ENCODE data around the gene KLK12.

KLK12 gene, protein sequence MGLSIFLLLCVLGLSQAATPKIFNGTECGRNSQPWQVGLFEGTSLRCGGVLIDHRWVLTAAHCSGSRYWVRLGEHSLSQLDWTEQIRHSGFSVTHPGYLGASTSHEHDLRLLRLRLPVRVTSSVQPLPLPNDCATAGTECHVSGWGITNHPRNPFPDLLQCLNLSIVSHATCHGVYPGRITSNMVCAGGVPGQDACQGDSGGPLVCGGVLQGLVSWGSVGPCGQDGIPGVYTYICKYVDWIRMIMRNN

DNA sequence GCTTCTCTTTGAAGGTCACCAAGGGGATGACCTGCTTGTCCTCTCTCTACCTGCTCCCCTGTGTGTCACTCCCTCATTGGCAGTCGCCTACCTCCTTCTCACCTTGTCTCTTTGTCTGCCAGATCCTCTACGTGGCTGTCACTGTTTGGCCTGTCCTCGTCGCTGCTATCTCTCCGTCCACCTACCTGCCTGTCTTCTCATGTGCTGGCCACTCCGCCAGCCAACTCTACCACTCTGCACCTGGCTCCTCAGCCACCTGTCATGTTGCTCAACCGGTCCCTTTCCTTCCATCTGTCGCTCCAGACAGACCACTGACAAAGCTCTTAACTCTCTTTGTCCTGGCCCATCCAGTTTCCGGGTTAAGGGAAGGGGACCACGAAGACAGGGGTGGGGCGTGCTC lies at the start of gene KLK12:
Gene KLK12 (minus strand): TSS at position 299 of the 400 bp plus-strand sequence. CDS start 381 bp downstream, outside the sequence.
- no peak for DNase-seq

DNA sequence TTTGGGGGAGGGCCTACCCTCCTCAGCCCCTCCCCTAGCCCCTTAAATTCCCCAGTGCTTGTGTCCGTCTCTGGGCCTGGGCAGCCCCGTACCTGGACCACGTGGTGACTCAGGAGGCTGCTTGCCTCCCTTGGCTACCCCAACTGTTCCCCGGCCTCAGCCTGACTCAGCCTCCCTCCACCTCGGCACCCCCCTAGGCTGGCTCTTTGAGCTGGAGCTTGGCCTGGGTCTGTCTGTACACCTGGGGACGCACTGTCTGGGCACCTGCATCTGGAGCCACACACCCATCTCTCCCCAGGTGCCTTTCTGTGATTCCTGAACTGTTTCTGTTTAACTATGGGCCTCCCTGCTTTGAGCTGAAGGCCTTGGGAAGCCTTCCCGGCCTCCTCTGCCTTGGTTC lies 49.7 kb upstream of the KLK12 start:
- DNase-seq = no peak

DNA sequence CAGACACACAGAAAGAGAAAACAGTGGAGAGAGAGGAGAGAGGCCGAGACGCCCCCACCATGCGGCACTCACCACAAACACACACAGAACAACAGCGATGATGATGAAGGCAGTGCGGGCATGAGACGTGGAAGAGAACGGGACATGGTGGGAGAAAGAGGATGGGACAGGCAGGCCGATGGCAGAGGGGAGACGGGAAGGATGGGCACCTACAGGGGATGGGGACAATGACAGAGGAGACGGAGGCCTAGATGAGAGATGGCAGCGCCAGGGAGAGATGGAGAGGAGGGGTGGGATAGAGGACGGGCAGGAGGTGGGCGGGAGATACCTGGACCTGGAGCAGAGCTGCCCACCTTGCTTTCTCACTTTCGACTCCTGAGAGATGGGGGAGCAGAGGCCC lies 49.0 kb upstream of the KLK12 start:
- DNase-seq = no peak

DNA sequence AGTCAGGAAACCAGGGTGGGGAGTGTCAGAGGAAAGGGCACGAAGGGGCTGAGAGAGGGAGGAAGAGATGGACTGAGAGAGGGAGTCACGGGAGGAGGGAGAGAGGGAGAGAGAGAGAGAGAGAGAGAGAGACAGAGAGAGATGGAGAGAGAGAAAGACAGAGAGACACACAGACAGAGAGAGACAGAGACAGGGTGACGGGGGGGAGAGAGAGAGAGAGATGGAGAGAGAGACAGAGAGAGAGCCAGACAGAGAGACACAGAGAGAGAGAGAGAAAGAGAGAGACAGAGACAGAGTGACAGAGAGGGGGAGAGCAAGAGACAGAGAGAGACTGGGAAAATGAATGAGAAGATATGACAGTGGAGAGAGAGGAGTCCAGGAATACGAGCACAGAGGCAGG lies 48.4 kb upstream of the KLK12 start:
- DNase-seq = no peak

DNA sequence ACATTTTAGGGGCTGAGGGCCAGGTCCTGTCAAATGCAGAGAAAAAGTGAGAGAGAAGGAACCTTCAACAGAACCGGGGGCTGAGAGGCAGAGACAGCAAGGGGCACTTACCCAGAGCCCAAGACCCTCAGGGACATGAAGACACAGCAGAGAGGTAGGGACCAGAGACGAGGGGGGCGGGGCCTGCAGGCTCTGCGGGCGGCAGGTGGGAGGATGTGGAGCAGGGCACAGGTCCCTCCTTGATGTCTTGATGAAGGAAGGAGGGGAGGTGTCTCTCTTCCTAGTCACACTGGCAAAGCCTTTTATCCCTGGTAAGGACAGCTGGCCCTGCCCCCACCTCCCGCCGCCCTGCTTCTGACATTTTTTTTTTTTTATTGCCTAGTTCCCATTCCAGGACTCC lies 47.8 kb upstream of the KLK12 start, which contains the start of gene KLK14:
Gene KLK14 (minus strand): TSS at position 277 of the 400 bp plus-strand sequence. CDS start 273 bp downstream, at position 4.
- no peak for DNase-seq

DNA sequence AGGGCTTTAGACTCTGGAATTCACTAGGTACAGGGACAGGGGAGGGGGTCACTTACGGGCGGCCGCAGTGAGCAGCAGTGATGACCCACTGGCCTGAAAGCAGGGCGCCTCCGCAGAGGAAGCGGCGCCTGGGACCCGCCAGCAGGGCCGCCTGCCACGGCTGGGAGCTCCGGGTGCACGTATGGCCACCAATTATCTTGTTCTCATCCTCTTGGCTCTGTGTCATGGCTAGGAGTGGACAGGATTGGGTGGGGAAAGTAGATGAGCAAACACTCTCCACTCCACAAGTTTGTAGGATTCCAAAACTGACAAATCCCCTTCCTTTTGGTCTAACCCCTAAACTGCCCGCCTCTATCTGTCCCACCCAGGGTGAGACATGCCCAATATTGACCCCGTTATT lies 46.7 kb upstream of the KLK12 start:
- no peak for DNase-seq

DNA sequence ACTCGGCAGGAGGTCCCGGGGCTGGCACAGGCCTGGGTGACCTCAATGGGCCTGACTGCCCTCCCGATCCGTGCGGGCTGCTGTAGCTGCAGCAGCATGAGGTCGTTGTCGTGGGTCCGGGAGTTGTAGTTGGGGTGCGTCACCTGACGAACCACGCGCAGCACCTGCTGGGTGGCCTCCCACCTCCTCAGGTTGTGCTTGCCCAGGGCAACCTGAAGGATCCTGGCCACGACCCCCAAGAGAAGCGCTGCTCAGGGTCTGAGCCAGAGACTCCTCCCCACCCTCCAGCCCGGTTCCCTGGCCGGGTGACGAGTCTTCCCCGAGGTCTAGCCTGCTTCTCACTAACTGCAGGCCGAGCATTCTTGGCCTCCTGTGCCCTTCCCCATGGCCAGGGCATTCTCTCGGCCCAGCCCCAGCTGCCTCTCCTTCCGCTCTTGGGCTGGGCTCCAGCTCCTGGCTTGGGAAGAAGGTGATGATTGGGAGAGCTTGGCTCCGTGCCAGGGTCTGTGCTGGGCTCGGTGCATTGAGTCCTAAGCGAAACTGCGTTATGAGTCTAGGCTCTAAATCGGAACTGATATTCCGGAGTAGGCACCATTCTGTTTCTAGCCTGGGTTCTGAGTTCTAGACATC lies 44.8 kb upstream of the KLK12 start:
- no peak for DNase-seq

DNA sequence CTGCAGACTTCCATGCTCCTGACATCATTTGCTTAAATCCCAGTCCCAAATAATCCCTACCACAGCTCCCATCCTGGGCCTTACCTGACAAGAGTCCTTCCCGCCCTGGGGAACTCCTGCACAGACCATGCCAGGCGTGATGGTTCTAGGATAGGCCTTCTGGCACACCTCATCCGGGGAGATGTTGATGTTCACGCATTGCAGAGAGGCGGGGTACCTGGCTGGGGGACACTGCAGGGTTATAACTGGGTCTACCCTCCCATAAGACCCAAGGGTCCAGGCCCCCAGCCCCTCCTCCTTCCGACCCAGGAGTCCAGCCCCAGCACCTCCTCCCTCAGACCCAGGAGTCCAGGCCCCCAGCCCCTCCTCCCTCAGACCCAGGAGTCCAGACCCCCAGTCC lies 43.9 kb upstream of the KLK12 start:
- no peak for DNase-seq

DNA sequence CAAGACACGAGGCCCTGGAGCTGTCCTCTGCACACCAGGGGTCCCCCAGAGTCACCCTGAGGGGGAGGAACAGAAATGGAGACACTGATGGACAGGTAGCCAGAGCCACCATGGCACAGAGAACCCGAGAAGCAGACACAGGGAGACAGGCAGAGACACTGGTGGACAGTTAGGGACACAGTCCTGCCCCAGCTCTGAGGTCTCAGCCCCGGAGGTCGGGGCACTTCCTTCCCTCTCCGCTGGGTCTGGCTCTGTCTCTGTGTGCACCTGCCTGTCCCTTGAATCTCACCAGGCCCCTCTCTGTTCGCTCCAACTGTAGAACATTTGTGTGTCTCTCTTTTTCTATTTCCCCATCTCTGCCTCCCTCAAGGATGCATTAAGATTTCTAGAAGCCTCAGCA lies 43.3 kb upstream of the KLK12 start:
- no peak for DNase-seq

DNA sequence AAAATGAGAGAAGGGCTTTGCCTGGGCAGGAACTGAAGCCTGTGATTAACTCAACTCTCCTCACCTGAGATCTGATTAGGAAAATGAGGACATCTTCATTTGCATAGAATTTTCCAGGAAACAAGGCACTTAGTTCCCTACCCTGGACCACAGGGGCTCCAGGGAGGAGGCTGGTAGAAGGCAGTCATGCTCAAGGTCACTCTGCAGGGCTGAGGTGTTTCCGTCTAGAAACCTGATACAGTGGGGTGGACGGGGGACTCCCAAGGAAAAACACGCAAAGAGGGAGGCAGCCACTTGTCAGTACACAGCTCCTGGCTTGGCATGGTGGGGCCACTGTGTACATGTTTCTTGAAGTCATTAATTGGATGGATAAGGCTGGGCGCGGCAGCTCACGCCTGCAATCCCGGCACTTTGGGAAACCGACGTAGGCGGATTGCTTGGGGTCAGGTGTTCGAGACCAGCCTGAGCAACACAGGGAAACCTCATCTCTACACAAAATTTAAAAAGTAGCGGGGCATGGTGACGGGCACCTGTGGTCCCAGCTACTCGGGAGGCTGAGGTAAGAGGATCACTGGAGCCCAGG lies 41.9 kb upstream of the KLK12 start:
- no peak for DNase-seq

DNA sequence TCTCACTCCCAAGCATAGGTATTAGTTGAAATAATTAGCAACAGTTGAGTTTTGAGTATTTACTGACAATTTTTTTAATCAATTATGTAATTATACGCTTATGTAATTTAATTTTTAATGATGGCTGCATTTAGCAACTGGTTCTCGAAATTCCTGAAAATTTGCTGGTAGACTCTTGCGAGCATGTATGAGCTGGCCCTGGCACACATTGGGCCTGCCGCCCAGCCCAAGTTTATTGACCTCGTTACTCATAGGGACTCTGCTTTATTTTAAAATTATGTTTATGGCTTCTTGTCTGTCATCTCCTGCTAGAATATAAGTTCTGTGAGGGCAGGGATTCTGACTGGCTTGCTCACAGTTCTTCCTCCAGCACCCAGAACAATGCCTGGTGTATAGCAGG lies 41.2 kb upstream of the KLK12 start:
- no peak for DNase-seq

DNA sequence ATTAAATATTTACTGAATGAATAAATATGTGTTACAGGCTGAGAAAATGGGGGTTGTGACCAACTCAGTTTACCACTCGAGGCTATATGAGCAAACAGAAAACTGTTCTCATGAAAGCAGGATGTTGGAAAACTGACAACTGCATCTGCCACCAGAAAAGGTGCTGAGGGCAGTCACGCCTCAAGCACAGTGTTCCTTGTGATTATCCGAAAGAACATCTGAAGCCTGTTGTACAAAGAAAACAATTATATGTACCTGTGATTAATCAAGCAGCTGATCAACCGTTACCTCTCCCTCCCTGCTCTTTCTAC lies 36.2 kb upstream of the KLK12 start:
- peak in 1 of 2 experiments; percentile 60 for DNase-seq

DNA sequence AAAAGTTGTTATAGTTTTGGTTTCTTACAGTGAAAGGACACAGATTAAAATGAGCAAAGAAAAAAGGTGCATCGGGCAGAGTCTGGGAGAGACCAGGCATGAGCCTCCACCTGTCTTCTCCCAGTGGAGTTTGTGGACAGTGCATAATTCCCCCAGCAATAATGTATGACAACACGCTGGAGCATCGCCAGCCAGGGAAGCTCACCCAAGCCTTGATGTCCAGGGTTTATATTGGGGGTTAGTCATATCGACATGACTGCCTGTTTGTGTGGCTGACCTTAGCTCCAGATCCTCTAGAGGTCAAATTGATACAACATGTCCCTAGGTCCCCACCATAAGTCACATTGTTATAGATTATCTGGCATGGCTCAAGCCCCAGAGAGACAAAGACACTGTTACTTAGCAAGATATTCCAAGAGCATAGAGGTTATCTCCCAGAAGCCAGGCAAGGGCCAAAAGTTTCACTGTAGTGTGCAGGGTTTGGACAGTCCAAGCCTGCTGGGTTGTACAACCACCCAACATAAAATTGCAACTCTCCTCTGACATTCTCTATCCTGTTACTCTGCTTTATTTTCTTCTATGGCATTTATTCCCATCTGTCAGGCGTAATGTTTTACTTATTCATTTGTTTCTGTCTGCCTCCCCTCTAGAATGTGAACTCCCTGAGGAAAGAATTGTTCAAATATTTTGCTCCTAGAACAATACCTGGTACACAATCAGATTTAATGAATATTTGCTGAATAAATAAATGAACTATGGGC lies 35.7 kb upstream of the KLK12 start:
- no peak for DNase-seq

DNA sequence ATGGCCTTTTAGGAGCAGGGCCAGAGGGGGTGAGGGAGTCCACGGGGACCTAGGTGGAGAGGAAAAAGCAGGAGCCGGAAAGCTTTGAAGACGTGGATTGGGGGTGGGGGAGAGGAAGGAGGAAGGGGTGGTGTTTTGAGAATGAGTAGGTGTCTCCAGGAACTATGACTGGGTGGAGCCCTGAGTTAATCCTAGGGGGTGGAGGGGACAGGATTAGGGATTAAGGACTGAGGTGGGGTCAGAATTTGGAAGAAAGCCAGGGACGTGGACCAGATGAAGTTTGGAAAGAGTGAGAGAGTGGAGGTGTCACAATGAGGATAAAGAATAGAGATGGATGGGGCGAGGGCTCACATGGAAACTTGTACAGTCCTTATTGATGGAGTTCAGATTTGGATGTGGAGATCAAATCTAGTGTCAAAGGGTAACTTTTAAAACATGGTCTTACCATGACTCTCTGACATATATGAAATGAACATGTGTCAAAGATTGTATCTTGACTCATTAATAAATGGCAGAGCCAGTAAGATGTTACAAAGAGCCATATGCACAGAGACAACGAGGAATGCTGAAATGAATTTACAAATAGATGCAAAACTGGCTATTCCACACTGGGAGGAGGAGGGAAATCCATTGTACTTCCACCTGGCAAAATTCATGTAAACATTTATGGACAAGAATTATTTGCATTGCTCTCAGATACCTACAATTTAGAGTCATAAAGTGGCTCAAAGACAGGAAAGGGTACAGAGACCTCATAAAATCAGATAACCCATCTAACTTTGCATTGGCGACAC lies 31.8 kb upstream of the KLK12 start:
- DNase-seq = no peak

DNA sequence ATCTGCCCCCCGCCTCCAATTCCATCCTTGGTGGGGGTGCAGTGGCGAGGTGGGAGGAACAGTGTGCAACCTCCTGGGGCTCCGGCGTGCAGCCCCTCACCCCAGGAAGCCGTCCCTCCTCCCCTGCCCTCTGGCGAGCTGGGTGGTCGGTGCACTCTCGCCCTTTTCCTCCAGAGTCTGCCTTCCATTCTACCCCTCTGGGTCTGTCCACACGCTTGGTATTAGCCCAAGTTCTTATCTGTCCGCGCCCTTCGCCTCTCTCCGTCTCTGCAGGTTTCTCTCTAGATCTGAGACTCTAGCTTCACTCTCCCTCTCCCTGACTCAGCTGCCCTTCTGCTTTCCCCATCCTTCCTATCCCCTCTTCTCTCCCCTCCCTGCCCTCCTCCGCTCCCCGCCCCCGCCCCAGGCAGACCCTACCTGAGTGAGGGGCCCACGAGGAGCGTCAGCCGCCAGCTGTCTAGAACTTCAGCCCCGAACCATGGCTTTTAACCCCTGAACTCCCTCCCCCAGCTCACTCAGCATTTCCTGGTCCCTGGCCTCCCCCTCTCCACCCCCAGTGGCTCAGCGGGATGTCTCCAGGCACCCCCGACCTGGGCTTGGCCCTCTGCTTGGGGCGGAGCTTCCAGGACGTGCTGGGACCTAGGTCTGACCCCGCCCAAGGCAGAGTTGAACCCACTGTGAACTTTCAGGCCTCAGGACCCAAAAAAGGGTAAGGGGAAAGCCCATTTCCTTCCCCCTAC lies 30.6 kb upstream of the KLK12 start:
- DNase-seq = no peak

DNA sequence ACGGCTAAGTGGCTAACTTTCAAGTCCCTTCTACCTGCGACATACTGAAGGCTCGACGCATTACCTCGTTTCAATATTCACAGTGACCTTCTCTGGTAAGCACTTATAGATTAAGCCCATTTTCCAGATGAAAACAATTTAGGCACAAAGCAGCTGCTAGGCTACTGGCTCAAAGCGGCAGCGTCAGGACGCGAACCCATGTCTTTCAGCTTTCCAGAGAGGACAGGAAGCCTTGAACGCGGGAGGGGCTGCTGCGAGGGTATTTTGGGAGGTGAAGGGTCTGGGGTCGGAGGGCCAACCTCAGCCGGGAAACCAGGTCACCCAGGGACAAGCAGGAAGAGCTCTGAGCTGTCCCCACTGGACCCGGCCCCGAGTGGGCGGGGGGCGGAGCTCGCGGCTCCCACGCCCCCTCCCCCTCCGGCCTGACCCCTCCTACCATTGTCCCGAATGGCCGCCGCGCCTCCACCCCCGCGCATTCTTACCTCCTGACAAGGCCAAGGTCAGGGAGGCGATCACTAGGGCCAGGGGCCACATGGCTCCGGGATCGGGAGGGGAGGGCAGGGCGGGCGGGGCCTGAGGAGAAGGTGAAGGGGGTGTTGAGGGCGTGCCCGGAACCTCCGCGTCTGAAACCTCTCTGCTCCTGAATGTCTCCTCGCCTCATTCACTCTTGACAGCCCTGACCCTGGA lies 29.9 kb upstream of the KLK12 start, which contains the start of gene KLK13:
Gene KLK13 (minus strand): TSS at position 559 of the 687 bp plus-strand sequence. CDS start 25 bp downstream, at position 534.
- no peak for DNase-seq

DNA sequence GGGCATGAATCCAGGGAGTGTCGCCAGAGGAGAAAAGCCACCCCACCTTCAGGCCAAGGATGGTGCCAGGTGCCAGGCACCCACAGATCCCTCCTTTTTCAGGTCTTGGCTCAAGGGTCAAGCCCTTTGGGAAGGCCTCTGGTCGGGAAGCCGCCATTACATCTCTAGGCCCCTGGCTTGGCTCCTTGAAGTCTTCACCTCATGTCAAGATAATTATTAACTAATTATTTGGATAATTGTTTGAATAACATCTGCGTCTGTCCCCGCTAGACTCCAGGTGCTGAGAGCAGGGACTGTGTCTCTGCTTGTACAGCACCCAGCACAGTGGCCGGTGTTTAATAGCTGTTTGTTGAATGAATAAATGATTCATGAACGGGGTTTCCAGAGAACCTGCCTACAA lies 28.9 kb upstream of the KLK12 start:
- DNase-seq = no peak

DNA sequence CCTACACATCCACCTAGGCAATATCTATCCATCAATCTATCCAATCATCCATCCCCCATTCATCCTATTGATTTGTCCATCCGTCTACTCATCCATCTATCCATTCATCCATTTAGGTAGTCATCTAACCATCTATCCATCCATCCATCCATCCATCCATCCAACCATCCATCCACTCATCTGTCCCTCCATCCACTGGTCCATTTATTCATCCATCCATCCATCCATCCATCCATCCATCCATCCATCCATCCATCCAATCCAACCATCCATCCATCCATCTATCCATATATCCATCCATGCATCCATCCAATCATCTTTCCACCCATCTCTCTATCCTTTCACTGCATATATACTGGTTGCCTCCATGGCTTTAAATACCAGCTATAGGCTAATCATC lies 26.2 kb upstream of the KLK12 start:
- DNase-seq = no peak

DNA sequence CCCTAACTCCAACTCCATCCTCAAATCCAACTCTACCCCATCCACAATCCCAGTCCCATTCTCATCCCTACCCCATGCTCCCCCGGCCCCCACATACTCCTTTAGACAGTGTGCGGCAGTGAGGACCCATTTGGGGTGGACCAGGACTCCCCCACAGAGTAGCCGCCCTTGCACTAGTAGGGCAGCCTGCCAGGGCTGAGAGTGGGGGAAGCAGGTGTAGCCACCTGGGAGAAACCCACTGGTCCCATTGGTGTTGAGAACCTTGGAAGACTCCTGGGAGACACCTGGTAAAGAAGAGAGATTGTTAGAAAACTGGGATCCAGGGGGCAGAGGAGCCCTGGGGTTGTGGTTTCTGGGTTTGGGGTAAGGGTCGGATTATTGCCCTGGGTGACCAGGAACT lies 25.5 kb upstream of the KLK12 start:
- DNase-seq = no peak

DNA sequence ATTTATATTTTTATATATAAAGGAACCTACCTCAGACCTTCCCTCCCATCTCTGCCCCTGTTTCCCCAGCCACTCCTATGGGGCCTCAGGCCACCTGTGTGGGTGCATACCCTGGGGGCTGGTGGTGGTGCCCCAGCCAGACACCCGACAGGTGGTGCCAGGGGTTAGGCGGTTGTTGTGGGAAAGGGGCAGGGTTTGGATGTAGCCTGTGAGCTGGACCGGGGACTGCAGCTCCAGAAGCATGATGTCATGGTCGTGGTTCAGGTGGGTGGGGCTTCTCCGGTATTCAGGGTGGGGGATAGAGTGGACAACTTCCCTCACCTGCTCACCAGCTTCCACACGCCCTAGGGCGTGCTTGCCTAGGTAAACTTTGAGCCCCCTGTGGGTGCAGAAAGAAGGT lies 24.9 kb upstream of the KLK12 start:
- no peak for DNase-seq

DNA sequence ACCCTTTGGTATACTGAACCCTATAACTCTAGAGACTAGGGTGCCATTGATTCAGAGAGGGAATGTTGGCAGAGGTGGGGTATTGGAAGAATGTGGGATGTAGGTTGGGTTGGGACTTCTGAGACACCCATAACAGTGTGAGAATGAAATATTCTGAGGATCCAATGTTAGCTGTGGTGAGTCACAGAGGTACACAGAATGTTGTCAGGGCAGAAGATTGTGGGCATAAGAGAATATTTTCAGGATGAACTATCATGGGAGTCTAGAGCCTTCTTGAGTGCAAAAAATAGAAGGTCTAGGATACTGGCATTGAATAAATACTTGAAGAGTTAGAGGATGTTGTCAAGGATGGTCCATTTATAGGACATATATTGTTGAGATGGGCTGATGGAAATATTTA lies 21.1 kb upstream of the KLK12 start:
- no peak for DNase-seq

DNA sequence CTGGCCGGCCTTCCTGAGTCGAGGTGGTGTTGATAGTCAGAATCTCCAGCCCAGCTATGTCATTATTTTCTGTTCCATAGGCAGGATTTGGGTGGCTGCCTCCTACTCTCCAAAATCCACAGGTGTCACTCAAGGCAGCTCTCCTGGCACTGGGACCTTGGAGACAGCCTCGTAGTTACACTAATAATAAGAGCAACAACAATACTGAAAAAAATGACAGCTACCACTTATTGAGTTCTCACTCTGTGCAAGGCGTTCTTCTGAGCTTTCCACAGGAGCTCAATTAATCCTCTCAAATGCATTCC lies 12.2 kb upstream of the KLK12 start:
- no peak for DNase-seq
